Gastroesophageal sphincter (tissue), 4 donors: ENCODE results near the gene ATP6V1G2. TPM values are rescaled to one million over a fixed set of nuclear protein-coding genes. Genes with fewer than 3 reads are reported as not detected.
"Not testable (repeated sequence)": the region's sequence is repeated elsewhere in the genome, so short reads cannot be mapped to it uniquely, and the experiment has no call there.

ENCODE experiments used
- ATAC-seq: fragments of 150-250 bp; one replicate; pipeline ENCODE4 v1.9.1; 2016; ENCODE audit warnings: mild to moderate bottlenecking, moderate library complexity
- H3K27ac ChIP-seq, 4 donors: fragments of 200-600 bp; sonication (generic) in 3 of 4; 1 replicate in 3 of 4; 2 replicates in 1 of 4; pipeline ENCODE4 v1.5.1; 2016 to 2019
- H3K27me3 ChIP-seq: fragments of 200-600 bp; sonication (generic); one replicate; pipeline ENCODE4 v1.5.1; 2019
- H3K36me3 ChIP-seq, 2 donors: fragments of 200-600 bp; sonication (generic); one replicate each; pipeline ENCODE4 v1.5.1; 2019; ENCODE audit warnings: control low read depth in 1 of 2
- H3K4me1 ChIP-seq, 3 donors: fragments of 200-600 bp; sonication (generic); 1 replicate in 2 of 3; 2 replicates in 1 of 3; pipeline ENCODE4 v1.5.1; 2016 to 2019; ENCODE audit warnings: control low read depth in 2 of 3
- H3K4me3 ChIP-seq, 2 donors: fragments of 200-600 bp; sonication (generic); one replicate each; pipeline ENCODE4 v1.5.1; 2019; ENCODE audit warnings: mild to moderate bottlenecking in 1 of 2, moderate library complexity in 1 of 2
- H3K9me3 ChIP-seq, 3 donors: fragments of 200-600 bp; sonication (generic); one replicate each; pipeline ENCODE4 v1.5.1; 2017 to 2019; ENCODE audit warnings: control low read depth in 2 of 3
- CTCF ChIP-seq, 4 experiments: fragments of 200-600 bp in 2 of 4; fragments of 450-650 bp in 2 of 4; sonication (generic) in 1 of 4; IDR thresholded peaks; one replicate each; pipeline ENCODE4 v1.5.1; 2017 to 2019; ENCODE audit warnings: antibody characterized with exemption in 4 of 4, mild to moderate bottlenecking in 2 of 4, moderate library complexity in 2 of 4
- EP300 ChIP-seq: sonication (generic); formaldehyde crosslinking; IDR thresholded peaks from one replicate; pipeline ENCODE4 v1.6.1; 2017; ENCODE audit warnings: antibody characterized with exemption, mild to moderate bottlenecking
- POLR2A ChIP-seq, 2 donors: fragments of 450-650 bp; IDR thresholded peaks; one replicate each; pipeline ENCODE4 v1.6.1; 2017; ENCODE audit warnings: antibody characterized with exemption in 2 of 2, mild to moderate bottlenecking in 2 of 2, moderate library complexity in 1 of 2
- POLR2AphosphoS5 ChIP-seq: sonication (generic); formaldehyde crosslinking; IDR thresholded peaks from one replicate; pipeline ENCODE4 v1.6.1; 2017; ENCODE audit warnings: antibody characterized with exemption
- WGBS, 2 donors: methylation state at CpG; one replicate each; pipeline ENCODE4 v1.1.5; 2018; ENCODE audit warnings: low coverage in 1 of 2; 5-methylcytosine and 5-hydroxymethylcytosine counted together
- total RNA-seq, 4 donors: library from RNA; depleted of rRNA; stranded (reverse); fragments of >200 nt; gene quantifications; one replicate each; pipeline ENCODE4 v1.1.0, GENCODE V29; 2016

ATP6V1G2 gene
- 1 to 10 TPM; 1.3 to 5.7 (median 2.9) TPM for total RNA-seq

DNA sequence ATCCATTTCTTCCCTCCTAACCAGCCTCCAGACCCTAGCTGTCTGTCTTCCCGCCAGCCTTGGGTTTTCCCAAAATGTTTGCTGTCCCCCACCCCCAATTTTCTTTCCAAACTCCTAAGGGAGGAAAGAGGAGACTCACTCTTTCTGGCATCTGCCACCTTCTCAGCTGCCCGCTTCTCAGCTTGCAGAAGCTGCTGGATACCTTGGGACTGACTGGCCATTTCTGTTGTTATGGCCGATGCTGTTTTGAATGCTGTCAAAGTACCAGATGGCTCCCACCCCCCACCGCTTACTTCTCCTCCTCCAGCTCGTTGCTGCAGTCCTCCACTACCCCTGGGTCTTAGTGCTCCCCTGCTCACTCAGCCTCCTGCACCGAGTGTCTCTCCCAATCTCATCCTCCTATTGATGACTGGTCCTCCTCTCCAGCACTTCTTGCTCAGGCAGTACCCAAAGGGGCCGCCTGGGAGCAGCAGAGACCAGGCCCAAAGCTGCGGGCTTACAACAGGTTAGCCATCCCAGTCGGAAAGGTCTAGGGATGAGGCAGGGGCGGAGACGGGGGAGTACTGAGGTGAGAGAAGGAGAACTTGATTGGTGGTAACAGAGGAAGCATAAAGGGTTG, at the start of gene ATP6V1G2:
ATP6V1G2 (minus strand) TSS at position 270 of the 619 bp plus-strand sequence; CDS start at position 221, 49 bp downstream.
- TF ChIP-seq EP300 (no peak), CTCF (IDR thresholded peaks at IDR 0.05) (peak; percentile 89 to 100 (median 95)), POLR2A (IDR thresholded peaks at IDR 0.05) (no peak), POLR2AphosphoS5 (no peak)
- Histone ChIP-seq H3K27me3 (no peaks in the 10 kb centered on the region), H3K4me3 (peak within 1 kb of the TSS; percentile 51 to 57), H3K36me3 (peaks cover 0 to 27% of the 10 kb centered on the region in 2 donors), H3K27ac (peak within 1 kb of the TSS; percentile 80 to 89 (median 86)), H3K9me3 (no peaks in the 10 kb centered on the region), H3K4me1 (peaks cover 4 to 53% (median 18%) of the 10 kb centered on the region in 3 donors)
- peak; percentile 73 for ATAC-seq
- 13% methylated on average over 4 to 6 of the region's 11 CpGs for WGBS, 2 donors

DNA sequence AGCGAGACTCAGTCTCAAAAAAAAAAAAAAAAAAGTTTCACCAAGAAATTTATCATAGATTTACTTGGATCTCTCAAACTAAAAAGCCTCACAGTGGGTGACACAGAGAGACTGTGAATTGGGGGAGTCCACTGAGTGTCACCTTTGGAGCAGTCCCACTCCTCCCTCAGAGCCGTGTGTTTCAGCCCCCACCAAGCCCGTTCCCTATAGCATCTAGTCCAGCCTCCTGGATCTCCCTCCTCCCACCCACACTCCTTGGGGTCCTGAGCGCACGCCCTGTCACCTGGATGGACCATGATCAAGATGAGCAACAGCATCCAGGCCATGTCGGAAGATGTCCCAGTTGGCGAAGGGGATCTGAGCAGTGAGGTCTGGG, 46.0 kb upstream of the ATP6V1G2 start:
- Histone ChIP-seq H3K4me1 (no peaks in the 10 kb centered on the region), H3K27me3 (peaks cover 14% of the 10 kb centered on the region), H3K36me3 (no peaks in the 10 kb centered on the region), H3K27ac (no peak overlapping the region), H3K4me3 (no peak overlapping the region), H3K9me3 (no peaks in the 10 kb centered on the region)
- 64 to 70% methylated on average over 2 to 3 of the region's 7 CpGs for WGBS, 2 donors
- no peak for ATAC-seq
- TF ChIP-seq CTCF (IDR thresholded peaks at IDR 0.05), result no peak
- no peak for TF ChIP-seq POLR2A (IDR thresholded peaks at IDR 0.05)
- no peak for TF ChIP-seq EP300
- TF ChIP-seq POLR2AphosphoS5, result no peak

DNA sequence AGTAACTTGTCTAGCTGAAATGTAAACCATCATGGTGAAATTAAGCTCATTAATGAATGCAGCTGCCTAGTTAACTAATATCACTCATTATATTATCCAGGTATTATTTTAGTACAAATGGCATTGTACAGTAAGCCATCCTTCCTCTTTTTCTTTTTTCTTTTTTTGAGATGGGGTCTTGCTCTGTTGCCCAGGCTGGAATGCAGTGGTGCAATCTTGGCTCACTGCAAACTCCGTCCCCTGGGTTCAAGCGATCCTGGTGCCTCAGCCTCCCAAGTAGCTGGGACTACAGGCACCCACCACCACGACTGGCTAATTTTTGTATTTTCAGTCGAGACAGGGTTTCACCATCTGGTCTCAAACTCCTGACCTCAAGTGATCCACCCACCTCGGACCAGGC, 44.3 kb upstream of the ATP6V1G2 start:
- H3K27me3 ChIP-seq, result peaks cover 24% of the 10 kb centered on the region
- H3K4me1 ChIP-seq, H3K36me3 ChIP-seq, H3K27ac ChIP-seq, H3K4me3 ChIP-seq, ATAC-seq, H3K9me3 ChIP-seq: not testable (repeated sequence)
- WGBS, 2 donors, result 72 to 100% methylated on average over 1 to 5 of the region's 5 CpGs

DNA sequence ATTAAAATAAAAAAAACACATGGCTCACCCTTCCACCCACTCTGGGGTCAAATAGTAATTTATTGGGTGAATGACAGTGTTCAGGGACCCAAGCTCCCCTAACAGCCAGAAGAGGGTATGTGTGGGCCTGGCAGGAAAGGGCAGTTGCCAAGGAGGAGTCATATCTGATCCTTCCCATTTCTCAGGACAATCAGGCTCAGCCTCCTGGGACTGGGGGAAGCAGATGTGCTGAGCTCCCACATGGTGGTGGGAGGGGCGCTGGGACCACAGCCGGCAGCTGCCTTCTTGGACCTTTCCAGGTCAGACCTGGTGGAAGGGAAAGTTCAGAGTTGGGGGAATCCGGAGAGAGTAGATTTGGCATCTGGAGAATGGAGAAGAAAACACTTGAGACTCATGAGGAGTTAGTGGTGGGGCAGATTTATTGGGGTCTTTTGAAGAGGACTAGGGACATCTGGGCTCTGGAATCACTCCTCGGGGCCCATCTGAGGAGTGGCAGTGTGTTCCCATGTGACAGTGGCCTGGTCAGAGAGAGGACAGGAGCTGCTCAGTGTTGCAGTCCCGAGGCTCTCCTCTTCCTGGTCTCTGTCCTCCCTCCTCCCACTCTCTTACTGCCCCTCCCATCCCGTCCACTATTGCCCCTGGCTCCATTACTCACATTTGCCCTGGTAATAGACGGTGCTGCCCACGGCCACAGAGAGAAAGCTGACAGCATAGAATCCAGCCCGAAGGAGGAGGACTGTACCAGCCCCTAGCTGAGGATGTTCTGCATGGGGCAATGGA, 42.7 kb upstream of the ATP6V1G2 start:
- H3K9me3 ChIP-seq, result no peaks in the 10 kb centered on the region
- ATAC-seq, result no peak
- 25 to 57% methylated on average over 2 to 5 of the region's 9 CpGs for WGBS, 2 donors
- no peak overlapping the region for H3K27ac ChIP-seq
- peaks cover 24% of the 10 kb centered on the region for H3K27me3 ChIP-seq
- no peaks in the 10 kb centered on the region for H3K4me1 ChIP-seq
- H3K4me3 ChIP-seq, result no peak overlapping the region
- TF ChIP-seq CTCF (IDR thresholded peaks at IDR 0.05) (no peak), EP300 (no peak), POLR2AphosphoS5 (no peak)
- H3K36me3 ChIP-seq, result no peaks in the 10 kb centered on the region

GRCh38 chr6:31587791-31588777, 41.7 kb upstream of the ATP6V1G2 start:
- ATAC-seq, result no peak
- no peak overlapping the region for H3K27ac ChIP-seq
- H3K27me3 ChIP-seq, result peaks cover 24% of the 10 kb centered on the region
- H3K9me3 ChIP-seq, result no peaks in the 10 kb centered on the region
- no peak for TF ChIP-seq EP300
- TF ChIP-seq POLR2A (IDR thresholded peaks at IDR 0.05), result no peak
- TF ChIP-seq CTCF (IDR thresholded peaks at IDR 0.05), result no peak
- no peak for TF ChIP-seq POLR2AphosphoS5
- H3K4me3 ChIP-seq, result no peak overlapping the region
- no peaks in the 10 kb centered on the region for H3K4me1 ChIP-seq
- 58 to 64% methylated on average over 5 to 7 of the region's 12 CpGs for WGBS, 2 donors
- no peaks in the 10 kb centered on the region for H3K36me3 ChIP-seq
